ENCODE data around the gene NFE2L2.
"Not testable (repeated sequence)": the region's sequence is repeated elsewhere in the genome, so short reads cannot be mapped to it uniquely, and the experiment has no call there.

DNA sequence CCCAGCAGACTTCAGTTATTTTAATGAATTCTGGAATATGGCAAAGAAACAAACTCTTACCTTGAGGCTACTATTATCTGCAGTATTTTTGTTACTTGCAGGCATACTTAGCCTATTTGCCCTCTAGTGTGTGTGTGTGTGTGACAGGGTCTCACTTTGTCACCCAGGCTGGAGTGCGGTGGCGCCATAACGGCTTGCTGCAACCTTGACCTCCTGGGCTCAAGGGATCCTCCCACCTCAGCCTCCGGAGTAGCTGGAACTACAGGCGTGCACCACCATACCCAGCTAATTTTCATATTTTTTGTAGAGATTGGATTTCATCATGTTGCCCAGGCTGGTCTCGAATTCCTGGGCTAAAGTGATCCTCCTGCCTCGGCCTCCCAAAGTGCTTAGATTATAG is 64.1 kb downstream of the NFE2L2 start:
- TF ChIP-seq, protein P1, sequence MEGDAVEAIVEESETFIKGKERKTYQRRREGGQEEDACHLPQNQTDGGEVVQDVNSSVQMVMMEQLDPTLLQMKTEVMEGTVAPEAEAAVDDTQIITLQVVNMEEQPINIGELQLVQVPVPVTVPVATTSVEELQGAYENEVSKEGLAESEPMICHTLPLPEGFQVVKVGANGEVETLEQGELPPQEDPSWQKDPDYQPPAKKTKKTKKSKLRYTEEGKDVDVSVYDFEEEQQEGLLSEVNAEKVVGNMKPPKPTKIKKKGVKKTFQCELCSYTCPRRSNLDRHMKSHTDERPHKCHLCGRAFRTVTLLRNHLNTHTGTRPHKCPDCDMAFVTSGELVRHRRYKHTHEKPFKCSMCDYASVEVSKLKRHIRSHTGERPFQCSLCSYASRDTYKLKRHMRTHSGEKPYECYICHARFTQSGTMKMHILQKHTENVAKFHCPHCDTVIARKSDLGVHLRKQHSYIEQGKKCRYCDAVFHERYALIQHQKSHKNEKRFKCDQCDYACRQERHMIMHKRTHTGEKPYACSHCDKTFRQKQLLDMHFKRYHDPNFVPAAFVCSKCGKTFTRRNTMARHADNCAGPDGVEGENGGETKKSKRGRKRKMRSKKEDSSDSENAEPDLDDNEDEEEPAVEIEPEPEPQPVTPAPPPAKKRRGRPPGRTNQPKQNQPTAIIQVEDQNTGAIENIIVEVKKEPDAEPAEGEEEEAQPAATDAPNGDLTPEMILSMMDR (IDR thresholded peaks at IDR 0.05; ENCODE audit: extremely low read depth in 1 of 2, insufficient read depth in 1 of 2, low read depth in 1 of 2, low read length in 2 of 2) = not testable (repeated sequence)
- TF ChIP-seq, protein P2, sequence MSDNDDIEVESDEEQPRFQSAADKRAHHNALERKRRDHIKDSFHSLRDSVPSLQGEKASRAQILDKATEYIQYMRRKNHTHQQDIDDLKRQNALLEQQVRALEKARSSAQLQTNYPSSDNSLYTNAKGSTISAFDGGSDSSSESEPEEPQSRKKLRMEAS (IDR thresholded peaks at IDR 0.05; ENCODE audit: insufficient read depth, insufficient read length) = not testable (repeated sequence)
- not testable (repeated sequence) for TF ChIP-seq POLR2A (IDR thresholded peaks at IDR 0.05; ENCODE audit: low read depth, low read length); POLR2AphosphoS5 (IDR thresholded peaks at IDR 0.05; ENCODE audit: insufficient read depth, low read depth, low read length); JUN (IDR thresholded peaks at IDR 0.05; ENCODE audit: borderline replicate concordance, insufficient read depth, insufficient read length, low read depth); EZH2 (IDR thresholded peaks at IDR 0.05; ENCODE audit: borderline replicate concordance, low read depth, low read length, severe bottlenecking); MYC (IDR thresholded peaks at IDR 0.05; ENCODE audit: low read depth, low read length); GATA2 (IDR thresholded peaks at IDR 0.05; ENCODE audit: insufficient read depth, insufficient read length, low read depth, low read length)
